Stimulated activated CD4-positive, alpha-beta T cell treated with anti-CD3 and anti-CD28 coated beads, Interleukin-15, amount 100 ng/mL, for 1 hour (primary cell): ENCODE measurements around the gene DDX28.
"Not testable (repeated sequence)": the region's sequence is repeated elsewhere in the genome, so short reads cannot be mapped to it uniquely, and the experiment has no call there.

Experiments used
- DNase-seq, 2 donors: peaks; one replicate each; pipeline ENCODE4 v3.0.0-alpha.2; 2020; ENCODE audit warnings: low read depth in 1 of 2, low spot score in 1 of 2

The DDX28 gene

DNA sequence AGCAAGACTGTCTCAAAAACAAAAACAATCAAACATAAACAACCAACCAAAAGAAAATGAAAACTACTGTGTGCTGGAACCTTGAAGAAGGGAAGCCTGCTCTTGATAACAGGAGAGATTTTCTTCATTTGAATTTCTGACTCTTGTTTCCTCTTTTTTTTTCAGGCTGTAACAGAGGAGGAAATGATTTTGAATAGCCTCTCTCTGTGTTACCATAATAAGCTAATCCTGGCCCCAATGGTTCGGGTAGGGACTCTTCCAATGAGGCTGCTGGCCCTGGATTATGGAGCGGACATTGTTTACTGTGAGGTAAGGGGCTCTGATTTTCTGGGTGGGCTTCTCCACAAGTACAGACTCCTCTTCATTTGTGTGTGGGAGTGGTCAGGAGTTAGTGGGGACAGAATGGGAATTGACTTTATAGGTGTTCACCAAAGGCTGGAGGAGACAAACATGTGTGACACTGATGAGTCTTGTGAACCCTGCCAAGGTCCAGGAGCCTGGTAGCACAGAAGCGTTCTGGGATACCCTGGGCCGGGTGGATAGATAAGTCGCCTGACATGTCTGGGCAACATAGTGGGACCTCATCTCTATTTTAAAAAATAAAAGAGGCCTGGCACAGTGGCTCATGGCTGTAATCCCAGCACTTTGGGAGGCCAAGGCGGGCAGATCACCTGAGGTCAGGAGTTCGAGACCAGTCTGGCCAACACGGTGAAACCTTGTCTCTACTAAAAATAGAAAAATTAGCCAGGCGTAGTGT lies 15.0 kb upstream of the DDX28 start:
- DNase-seq: no peak

DNA sequence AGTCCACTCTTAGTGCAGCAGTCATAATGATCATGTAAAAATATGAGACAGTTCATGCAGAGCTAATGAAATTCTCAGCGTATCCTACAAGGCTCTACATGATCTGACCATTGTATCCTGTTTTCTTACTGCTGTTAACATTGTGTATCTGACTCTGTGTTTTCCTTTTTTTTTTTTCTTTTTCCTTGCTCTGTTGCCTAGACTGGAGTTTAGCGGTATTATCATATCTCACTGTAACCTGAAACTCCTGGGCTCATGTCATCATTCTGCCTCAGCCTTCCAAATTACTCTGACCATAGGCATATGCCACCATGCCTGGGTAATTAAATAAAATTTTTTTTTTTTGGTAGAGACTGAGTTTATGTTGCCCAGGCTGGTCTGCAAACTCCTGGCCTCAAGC lies 12.2 kb upstream of the DDX28 start:
- no peak for DNase-seq

DNA sequence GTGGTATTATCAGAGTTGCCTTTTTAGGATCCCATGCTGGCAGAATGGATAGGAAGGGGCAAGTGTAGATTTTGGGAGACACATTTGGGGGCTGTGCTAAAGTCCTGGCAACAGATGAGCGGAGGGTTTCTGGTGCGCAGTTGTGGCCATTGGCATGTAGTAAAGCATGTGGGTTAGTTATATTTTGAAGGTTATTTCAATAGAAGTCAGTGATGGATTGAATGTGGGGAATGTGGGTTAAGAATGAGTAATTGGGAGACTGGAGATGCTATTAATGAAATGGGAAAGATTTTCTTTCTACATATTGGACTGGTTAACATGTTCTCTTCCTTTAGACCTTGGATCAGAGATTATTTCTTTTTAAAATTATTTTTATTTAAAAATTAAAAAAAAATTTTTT lies 10.1 kb upstream of the DDX28 start:
- no peak for DNase-seq

DNA sequence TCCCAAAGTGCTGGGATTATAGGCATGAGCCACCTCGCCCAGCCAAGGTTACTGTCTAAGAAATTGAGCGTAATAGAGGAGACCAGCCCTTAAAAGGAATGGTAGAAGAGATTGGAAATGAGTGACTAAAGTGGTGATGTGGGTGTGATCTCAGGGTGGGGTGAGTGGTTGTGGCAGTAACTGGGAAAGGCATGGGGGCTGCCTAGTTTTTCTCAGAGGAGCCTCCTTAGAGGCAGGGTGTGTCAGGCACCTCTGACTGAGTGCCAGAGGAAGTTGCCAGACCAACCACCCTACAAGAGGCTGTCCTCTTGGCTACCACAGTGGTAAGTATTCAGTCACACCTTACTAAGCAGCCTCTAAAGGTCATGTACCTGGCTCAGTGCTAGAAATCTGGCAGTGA lies 8.9 kb upstream of the DDX28 start:
- no peak for DNase-seq

DNA sequence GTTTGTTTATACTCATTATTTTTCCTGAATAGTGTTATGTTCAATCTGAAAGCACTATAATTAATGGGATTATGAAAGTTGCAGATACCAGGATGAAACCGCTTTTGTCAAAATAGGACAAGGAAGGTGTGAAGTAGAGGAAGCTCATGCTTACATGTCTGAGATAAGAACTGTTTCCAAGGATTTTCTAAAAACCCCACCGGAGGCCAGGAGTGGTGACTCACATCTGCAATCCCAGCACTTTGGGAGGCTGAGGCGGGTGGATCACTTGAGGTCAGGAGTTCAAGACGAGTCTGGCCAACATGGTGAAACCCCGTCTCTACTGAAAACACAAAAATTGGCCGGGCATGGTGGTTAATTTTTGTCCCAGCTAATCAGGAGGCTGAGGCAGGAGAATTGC lies 7.1 kb upstream of the DDX28 start:
- DNase-seq: not testable (repeated sequence)

DNA sequence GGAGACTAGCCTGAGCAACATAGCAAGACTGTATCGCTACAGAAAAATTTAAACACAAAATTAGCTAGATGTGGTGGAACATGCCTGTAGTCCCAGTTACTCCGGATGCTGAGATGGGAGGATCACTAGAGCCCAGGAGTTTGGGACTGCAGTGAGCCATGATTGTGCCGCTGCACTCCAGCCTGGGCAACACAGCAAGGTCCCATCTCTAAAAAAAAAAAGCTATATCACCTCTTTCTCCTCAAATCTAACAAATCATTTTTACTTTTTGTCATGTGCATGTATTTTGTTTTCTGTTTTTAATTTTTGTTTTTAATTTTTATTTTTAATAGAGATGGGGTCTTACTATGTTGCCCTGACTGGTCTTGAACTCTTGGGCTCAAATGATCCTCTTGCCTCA lies 6.0 kb upstream of the DDX28 start:
- no peak for DNase-seq

DNA sequence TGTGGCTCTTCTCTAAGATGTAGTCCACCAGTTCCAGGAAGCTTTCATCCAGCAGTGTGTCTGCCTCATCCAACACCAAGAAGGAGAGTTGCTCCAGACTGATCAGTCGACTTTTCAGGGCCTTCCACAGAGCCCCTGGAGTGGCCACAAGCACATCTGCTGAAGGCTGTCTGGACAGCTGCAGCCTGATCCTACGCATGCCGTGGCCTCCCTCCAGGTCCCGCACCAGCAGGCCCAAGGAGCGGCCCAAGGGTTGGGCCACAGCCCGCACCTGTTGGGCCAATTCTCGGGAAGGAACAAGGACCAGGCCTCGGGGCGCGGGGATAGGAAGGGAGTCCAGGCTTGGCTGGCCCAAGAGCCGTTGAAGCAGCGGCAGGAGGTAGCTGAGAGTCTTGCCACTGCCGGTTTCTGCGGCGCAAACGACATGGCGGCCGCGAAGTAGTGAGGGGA lies 729 bp downstream of the DDX28 start:
- DNase-seq: no peak

DNA sequence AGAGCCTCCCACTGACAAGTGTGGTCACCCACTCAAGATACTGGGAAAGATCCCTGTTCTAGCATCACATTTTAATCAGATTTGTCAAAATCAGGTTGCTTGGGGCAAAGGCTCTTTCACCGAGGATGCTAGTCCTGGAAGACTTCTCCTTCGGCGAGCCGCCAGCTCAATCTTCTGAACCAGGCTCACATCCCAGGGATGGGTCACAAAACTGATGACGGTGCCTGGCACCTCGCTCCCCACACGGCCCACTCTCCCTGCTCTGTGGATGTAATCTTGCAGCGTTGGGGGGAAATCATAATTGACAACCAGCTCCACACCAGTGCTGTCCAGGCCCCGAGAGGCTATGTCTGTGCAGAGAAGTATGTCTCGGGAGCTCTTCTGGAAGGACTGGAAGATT lies 1.5 kb downstream of the DDX28 start:
- no peak for DNase-seq

DNA sequence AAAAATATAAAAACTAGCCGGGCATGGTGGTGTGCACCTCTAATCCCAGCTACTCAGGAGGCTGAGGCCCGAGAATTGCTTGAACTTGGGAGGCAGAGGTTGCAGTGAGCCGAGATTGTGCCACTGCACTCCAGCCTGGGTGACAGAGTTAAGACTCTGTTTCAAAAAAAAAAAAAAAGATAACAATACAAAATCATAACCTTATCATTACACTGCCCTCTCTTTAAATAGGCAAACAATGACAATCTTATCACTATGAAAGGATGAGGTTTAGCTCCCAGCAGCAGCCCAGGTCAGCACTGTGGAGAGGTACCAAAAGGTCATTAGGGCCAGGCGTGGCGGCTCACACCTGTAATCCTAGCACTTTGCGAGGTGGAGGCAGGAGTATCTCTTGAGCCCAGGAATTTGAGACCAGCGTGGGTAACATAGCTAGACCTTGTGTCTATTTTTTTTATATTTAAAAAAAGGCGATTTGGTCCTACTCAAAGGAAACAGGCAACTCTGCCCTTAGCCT lies 3.8 kb downstream of the DDX28 start:
- no peak for DNase-seq

DNA sequence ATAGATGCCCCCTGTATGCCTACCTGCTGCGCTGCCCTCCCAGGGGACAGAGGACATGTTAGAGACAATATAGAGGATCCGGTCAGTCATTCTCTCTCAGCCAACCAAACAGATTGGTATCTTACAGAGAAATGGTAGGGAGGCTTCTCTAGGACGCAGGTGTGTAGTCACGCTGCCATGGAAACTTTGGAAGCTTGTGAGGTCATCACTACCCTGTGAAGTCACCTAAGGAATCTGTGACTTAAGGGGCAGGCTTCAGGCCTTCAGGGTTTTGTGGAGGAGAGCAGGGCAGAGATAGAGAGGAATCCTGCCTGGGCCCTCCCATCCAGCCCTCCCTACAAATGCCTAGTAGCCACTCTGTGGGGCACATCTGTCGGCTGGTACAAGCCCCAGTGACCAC lies 7.4 kb downstream of the DDX28 start, which contains the start of gene DPEP2NB:
TSS of gene DPEP2NB (minus strand) at position 231 of the 400 bp plus-strand sequence. CDS start at position 90, 141 bp downstream.
- no peak for DNase-seq

DNA sequence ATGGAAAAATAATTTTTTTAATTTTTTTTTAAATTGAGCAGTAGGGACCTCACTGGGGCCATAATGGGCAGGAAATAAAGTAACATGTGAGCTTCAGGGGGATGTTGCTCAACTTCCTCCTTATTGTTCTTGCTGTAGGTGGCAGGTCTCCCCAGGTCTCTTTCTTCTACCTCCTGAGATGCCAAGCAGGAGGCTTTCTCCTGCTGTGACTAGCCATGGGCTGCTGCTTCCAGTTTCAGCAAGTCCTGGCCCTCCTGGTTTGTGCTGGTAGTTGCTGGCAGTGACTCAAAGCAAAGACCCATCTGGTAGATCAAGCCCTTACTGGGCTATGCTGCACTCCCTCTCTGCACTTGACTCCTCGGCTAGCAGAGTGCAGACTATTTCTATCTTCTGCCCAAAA lies 9.6 kb downstream of the DDX28 start:
- no peak for DNase-seq

DNA sequence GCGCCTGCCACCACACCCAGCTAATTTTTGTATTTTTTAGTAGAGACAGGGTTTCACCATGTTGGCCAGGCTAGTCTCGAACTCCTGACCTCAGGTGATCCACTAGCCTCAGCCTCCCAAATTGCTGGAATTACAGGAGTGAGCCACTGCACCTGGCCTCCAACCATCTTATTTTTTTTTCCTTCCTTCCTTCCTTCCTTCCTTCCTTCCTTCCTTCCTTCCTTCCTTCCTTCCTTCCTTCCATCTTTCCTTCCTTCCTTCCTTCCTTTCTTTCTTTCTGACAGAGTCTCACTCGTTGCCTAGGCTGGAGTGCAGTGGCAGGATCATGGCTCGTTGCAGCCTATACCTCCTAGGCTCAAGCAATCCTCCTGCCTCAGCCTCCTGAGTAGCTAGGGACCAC lies 13.2 kb downstream of the DDX28 start:
- DNase-seq: not testable (repeated sequence)

DNA sequence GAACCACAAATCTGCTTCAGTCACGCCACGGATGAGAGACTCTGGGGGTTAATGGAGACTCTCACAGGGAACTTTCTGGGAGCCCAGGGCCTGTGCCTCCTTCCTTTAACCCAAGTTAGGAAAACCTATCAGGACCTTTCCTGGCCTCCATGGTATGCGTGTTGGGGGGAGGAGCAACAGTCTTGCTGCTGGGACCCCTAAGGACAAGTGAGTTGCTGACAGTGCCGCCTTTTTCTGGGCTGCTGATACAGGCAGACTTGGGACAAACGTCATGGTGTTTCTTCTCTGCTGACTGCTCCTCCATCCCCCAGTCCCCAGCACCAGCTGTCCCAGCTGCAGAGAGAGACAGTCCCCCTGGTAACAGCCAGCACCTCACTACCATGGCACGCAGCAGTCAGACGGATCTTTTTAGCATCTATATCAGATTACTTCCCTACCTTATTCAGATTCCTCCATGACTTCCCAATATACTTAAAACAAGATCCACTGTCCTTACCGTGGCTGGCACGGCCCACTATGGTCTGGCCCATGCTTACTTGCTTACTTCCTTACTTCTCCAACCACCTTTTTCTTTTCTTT lies 13.8 kb downstream of the DDX28 start:
- DNase-seq: no peak

DNA sequence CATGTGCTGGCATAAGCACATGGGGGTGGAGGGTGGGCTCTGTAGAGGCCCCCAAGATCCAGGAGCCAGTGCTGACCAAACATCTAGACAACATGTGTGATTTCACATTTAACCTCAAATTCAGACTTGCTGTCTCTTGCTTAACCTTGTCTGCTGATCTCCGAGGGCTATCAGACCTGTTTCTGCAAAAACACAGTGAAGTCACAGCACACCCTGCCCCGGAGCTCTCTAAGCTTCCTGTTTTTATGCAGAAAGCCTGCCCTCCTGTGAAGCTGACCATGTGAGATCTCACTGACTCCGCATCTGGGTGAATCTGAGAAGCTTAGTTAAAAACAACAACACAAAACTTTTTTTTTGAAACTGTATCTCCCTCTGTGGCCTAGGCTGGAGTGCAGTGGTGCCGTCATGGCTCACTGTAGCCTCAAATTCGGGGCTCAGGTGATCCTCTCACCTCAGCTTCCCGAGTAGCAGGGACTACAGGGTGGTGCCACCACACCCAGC lies 17.2 kb downstream of the DDX28 start:
- no peak for DNase-seq

DNA sequence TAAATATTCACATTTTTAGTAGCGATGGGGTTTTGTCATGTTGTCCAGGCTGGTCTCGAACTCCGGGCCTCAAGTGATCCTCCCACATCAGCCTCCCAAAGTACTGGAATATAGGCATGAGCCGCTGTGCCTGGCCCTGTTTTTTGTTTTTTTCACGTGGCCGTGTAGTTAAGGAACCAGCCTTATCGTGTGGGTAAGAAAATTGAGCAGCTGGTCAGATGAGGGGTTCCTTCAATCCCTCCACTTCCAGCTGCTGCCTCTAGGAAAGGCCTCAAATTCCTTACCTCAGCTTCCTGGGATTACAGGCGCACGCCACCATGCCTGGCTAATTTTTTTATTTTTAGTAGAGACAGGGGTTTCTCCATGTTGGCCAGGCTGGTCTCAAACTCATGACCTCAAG lies 17.8 kb downstream of the DDX28 start:
- DNase-seq: no peak

DNA sequence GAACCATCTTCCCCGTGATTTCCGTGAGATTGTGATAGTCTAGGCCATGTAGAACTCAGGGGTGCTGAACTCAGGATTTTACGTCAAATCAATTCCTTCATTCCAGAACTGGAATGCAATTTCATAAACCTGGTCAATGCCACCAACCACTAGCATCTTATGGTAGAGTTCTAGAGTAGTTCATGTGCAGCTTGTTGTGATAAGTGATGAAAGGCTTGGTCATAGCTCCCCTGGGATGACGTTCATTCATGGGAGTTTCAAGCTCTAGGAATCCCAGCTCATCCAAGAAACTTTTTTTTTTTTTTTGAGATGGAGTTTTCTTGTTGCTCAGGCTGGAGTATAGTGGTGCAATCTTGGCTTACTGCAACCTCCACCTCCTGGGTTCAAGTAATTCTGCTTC lies 20.0 kb downstream of the DDX28 start:
- DNase-seq: no peak

DNA sequence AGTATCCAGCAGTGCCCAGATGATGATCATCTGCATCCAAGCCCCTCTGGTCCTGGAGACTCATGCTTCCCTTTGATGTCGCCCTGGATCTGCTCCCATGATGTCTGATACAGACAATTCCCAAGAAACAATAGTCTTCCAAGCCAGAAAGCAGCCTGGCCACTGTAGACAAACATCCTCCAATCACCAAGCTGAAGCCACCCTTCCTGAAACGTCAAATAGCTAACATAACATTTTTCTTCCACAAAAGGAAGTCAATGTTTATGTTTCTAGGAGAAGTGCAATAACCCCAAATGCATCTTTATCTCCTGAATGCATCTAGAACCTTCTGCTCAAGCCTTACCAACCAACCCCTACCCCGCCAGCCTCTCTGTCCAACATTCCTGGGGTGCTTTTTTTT lies 22.6 kb downstream of the DDX28 start:
- DNase-seq: no peak

DNA sequence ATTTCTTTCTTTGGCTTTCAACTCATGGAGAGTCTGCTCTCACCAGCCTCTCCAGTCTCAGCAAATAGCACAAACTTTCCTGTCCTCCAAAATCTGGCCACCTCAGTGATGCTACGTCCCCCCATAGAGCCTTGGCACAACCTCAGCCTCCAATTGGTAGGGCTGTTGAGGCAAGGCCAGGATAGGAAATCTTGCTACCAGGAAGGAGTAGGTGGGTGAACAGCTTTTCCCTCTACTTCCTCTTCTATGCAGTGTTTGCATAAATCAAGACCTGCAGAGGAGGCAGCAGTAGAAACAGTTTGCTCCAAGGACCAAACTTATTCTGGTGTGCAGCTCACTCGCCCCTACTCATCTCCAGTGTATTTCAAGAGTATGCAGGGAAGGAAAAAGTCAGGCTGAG lies 23.0 kb downstream of the DDX28 start:
- DNase-seq: no peak

DNA sequence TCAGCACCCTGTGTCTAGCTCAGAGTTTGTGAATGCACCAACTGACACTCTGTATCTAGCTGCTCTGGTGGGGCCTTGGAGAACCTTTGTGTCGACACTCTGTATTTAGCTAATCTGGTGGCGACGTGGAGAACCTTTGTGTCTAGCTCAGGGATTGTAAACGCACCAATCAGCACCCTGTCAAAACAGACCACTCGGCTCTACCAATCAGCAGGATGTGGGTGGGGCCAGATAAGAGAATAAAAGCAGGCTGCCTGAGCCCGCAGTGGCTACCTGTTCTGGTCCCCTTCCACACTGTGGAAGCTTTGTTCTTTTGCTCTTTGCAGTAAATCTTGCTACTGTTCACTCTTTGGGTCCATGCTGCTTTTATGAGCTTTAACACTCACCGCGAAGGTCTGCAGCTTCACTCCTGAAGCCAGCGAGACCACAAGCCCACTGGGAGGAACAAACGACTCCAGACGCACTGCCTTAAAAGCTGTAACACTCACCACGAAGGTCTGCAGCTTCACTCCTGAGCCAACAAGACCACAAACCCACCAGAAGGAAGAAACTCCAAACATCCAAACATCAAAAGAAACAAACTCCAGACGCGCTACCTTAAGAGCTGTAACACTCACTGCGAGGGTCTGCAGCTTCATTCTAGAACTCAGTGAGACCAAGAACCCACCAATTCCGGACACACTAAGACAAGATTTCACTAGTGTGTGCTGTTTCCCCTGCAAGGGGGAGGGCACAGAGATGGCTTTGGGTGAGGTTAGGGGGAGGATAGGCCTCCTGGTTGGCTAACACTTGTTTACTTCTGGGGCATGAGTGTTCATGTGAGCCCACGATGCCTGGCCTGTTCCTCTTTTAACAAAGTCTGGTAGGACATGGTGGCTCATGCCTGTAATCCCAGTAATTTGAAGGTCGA lies 24.0 kb downstream of the DDX28 start, which contains the start of gene DPEP2:
TSS of gene DPEP2 (minus strand) at position 706 of the 910 bp plus-strand sequence. CDS start 6,272 bp downstream, outside the sequence.
- not testable (repeated sequence) for DNase-seq

DNA sequence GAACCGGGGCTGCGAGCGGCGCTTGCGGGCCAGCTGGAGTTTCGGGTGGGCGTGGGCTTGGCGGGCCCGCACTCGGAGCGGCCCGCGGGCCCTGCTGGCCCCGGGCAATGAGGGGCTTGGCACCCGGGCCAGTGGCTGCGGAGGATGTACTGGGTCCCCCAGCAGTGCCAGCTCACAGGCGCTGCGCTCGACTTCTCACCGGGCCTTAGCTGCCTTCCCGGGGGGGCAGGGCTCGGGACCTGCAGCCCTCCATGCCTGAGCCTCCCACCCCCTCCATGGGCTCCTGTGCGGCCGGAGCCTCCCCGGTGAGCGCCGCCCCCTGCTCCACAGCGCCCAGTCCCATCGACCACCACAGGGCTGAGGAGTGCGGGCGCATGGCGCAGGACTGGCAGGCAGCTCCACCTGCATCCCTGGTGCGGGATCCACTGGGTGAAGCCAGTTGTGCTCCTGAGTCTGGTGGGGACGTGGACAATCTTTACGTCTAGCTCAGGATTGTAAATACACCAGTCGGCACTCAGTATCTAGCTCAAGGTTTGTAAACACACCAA lies 24.7 kb downstream of the DDX28 start:
- DNase-seq: not testable (repeated sequence)

DNA sequence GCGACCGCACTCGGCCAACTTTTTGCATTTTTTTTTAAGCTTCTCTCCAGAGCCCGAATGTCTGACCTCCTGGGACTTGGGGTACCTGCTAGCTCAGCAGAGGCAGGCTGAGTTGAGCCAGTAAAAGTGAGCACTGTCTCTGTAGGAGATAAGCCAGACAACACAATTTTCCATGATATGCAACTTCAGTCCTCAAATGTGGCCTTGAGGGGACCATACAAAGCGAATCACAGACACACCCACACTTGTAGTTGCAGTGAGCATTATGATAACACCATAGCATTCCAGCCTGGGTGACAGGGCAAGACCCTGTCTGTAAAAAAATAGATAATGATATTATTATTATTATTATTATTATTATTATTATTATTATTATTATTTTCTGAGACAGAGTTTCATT lies 26.4 kb downstream of the DDX28 start:
- DNase-seq: no peak
